Measurements from ENCODE around the gene MPPED2. TPM values are rescaled to one million over a fixed set of nuclear protein-coding genes. Genes with fewer than 3 reads are reported as not detected.

The MPPED2 gene
- polyA plus RNA-seq, 3 donors: 0.29 to 0.59 (median 0.52) TPM

- no peaks in the 10 kb centered on the region for H3K36me3 Mint-ChIP-seq
- Histone ChIP-seq H3K9me3 (replicated peaks in 1 of 2; ENCODE audit: control insufficient read depth in 1 of 2, insufficient read depth in 1 of 2, low read length in 2 of 2) (no peaks in the 10 kb centered on the region), H3K79me2 (ENCODE audit: insufficient read depth, low read length) (no peaks in the 10 kb centered on the region), H3K27me3 (ENCODE audit: control insufficient read depth in 2 of 2, insufficient read depth in 2 of 2, low read length in 2 of 2) (no peaks in the 10 kb centered on the region), H3K4me3 (replicated peaks in 1 of 3; ENCODE audit: low read depth in 2 of 3, low read length in 3 of 3) (no peak overlapping the region), H4K20me1 (ENCODE audit: insufficient read depth, low read length) (no peaks in the 10 kb centered on the region), H3K36me3 (replicated peaks in 1 of 2; ENCODE audit: control insufficient read depth in 1 of 2, insufficient read depth in 2 of 2, low read length in 2 of 2) (no peaks in the 10 kb centered on the region), H3K27ac (ENCODE audit: low read depth in 1 of 2, low read length in 2 of 2) (no peak overlapping the region), H3K4me2 (replicated peaks; ENCODE audit: extremely low read depth, low read length, poor library complexity, severe bottlenecking) (no peak overlapping the region), H3K9ac (ENCODE audit: insufficient read depth, low read length, poor library complexity, severe bottlenecking) (no peak overlapping the region), H3K4me1 (ENCODE audit: control insufficient read depth in 1 of 2, insufficient read depth in 2 of 2, low read length in 2 of 2) (no peaks in the 10 kb centered on the region), H2AFZ (ENCODE audit: insufficient read depth, low read depth, low read length, poor library complexity, severe bottlenecking) (no peak overlapping the region)
- intact Hi-C loops (cut with micrococcal nuclease): no loop called here
- TF ChIP-seq CTCF (IDR thresholded peaks at IDR 0.05): no peak
- 93% methylated on average over 2 of the region's 2 CpGs for WGBS (ENCODE audit: insufficient coverage)
- H3K9me3 Mint-ChIP-seq: peaks cover 0 to 2% (median 0%) of the 10 kb centered on the region in 7 donors
- no peak overlapping the region for H3K27ac Mint-ChIP-seq
- DNase-seq: no peak
- H3K27me3 Mint-ChIP-seq (ENCODE audit: low read depth in 3 of 3): peaks cover 0 to 5% (median 2%) of the 10 kb centered on the region in 3 donors
- no peak overlapping the region for H3K4me3 Mint-ChIP-seq
- no peaks in the 10 kb centered on the region for H3K4me1 Mint-ChIP-seq
These were observed 204.3 kb downstream of the MPPED2 start for GRCh38 chr11:30381879-30382278.

GRCh38 chr11:30380846-30381245, 205.3 kb downstream of the MPPED2 start:
- no peak overlapping the region for H3K9ac ChIP-seq (ENCODE audit: insufficient read depth, low read length, poor library complexity, severe bottlenecking)
- Mint-ChIP-seq H3K27me3 (ENCODE audit: low read depth in 3 of 3) (peaks cover 0 to 5% (median 2%) of the 10 kb centered on the region in 3 donors), H3K4me1 (no peaks in the 10 kb centered on the region), H3K4me3 (no peak overlapping the region), H3K27ac (no peak overlapping the region), H3K36me3 (no peaks in the 10 kb centered on the region), H3K9me3 (peaks cover 0 to 2% (median 0%) of the 10 kb centered on the region in 7 donors)
- no peaks in the 10 kb centered on the region for H3K4me1 ChIP-seq (ENCODE audit: control insufficient read depth in 1 of 2, insufficient read depth in 2 of 2, low read length in 2 of 2)
- no peaks in the 10 kb centered on the region for H3K79me2 ChIP-seq (ENCODE audit: insufficient read depth, low read length)
- no peak overlapping the region for H3K27ac ChIP-seq (ENCODE audit: low read depth in 1 of 2, low read length in 2 of 2)
- H3K4me2 ChIP-seq (replicated peaks; ENCODE audit: extremely low read depth, low read length, poor library complexity, severe bottlenecking): no peak overlapping the region
- no peaks in the 10 kb centered on the region for H3K27me3 ChIP-seq (ENCODE audit: control insufficient read depth in 2 of 2, insufficient read depth in 2 of 2, low read length in 2 of 2)
- no peak overlapping the region for H2AFZ ChIP-seq (ENCODE audit: insufficient read depth, low read depth, low read length, poor library complexity, severe bottlenecking)
- intact Hi-C loops (cut with micrococcal nuclease): no loop called here
- no peaks in the 10 kb centered on the region for H4K20me1 ChIP-seq (ENCODE audit: insufficient read depth, low read length)
- H3K4me3 ChIP-seq (replicated peaks in 1 of 3; ENCODE audit: low read depth in 2 of 3, low read length in 3 of 3): no peak overlapping the region
- no peak for TF ChIP-seq CTCF (IDR thresholded peaks at IDR 0.05)
- no peaks in the 10 kb centered on the region for H3K36me3 ChIP-seq (replicated peaks in 1 of 2; ENCODE audit: control insufficient read depth in 1 of 2, insufficient read depth in 2 of 2, low read length in 2 of 2)
- no peak for DNase-seq
- H3K9me3 ChIP-seq (replicated peaks in 1 of 2; ENCODE audit: control insufficient read depth in 1 of 2, insufficient read depth in 1 of 2, low read length in 2 of 2): no peaks in the 10 kb centered on the region

All from CD14-positive monocyte (primary cell).